Measurements from ENCODE around the gene PLK5. TPM values are rescaled to one million over a fixed set of nuclear protein-coding genes. Genes with fewer than 3 reads are reported as not detected.

Gene PLK5
- total and polyA plus RNA-seq, 2 donors from 2014 or later = not detected

- intact Hi-C loops (cut with DNase I) = no loop called here
- H3K9me3 ChIP-seq (ENCODE audit: control insufficient read depth in 2 of 3, insufficient read depth in 1 of 3, low read length in 3 of 3) = peaks cover 0 to 2% (median 0%) of the 10 kb centered on the region in 3 donors
- no peaks in the 10 kb centered on the region for H3K36me3 ChIP-seq (ENCODE audit: control insufficient read depth in 2 of 3, insufficient read depth in 3 of 3, low read length in 3 of 3)
- no peak overlapping the region for H3K9ac ChIP-seq (ENCODE audit: low read length in 3 of 3)
- FAIRE-seq (no peak), DNase-seq (no peak)
- H3K4me1 ChIP-seq (ENCODE audit: control insufficient read depth in 2 of 3, insufficient read depth in 2 of 3, low read depth in 1 of 3, low read length in 3 of 3) = peaks cover 0 to 4% (median 0%) of the 10 kb centered on the region in 3 donors
- TF ChIP-seq CTCF (IDR thresholded peaks at IDR 0.05; ENCODE audit: borderline replicate concordance, extremely low read depth, insufficient read depth) = no peak
- H3K4me3 ChIP-seq (ENCODE audit: low read length in 3 of 3) = no peak overlapping the region
- peaks cover 9% of the 10 kb centered on the region for H3K27me3 ChIP-seq (ENCODE audit: control insufficient read depth, insufficient read depth, low read length)
- no peak overlapping the region for H3K27ac ChIP-seq (ENCODE audit: low read depth in 2 of 2, low read length in 2 of 2)
Observed at GRCh38 chr19:1524287-1524971, 552 bp downstream of the PLK5 start.

- H3K27ac ChIP-seq (ENCODE audit: low read depth in 2 of 2, low read length in 2 of 2) = no peak overlapping the region
- peaks cover 0 to 4% (median 0%) of the 10 kb centered on the region in 3 donors for H3K4me1 ChIP-seq (ENCODE audit: control insufficient read depth in 2 of 3, insufficient read depth in 2 of 3, low read depth in 1 of 3, low read length in 3 of 3)
- intact Hi-C loops (cut with DNase I) = no loop called here
- H3K27me3 ChIP-seq (ENCODE audit: control insufficient read depth, insufficient read depth, low read length) = peaks cover 9% of the 10 kb centered on the region
- H3K9ac ChIP-seq (ENCODE audit: low read length in 3 of 3) = no peak overlapping the region
- peaks cover 0 to 2% (median 0%) of the 10 kb centered on the region in 3 donors for H3K9me3 ChIP-seq (ENCODE audit: control insufficient read depth in 2 of 3, insufficient read depth in 1 of 3, low read length in 3 of 3)
- H3K36me3 ChIP-seq (ENCODE audit: control insufficient read depth in 2 of 3, insufficient read depth in 3 of 3, low read length in 3 of 3) = no peaks in the 10 kb centered on the region
- H3K4me3 ChIP-seq (ENCODE audit: low read length in 3 of 3) = no peak overlapping the region
- FAIRE-seq = no peak
- DNase-seq = no peak
- TF ChIP-seq CTCF (IDR thresholded peaks at IDR 0.05; ENCODE audit: borderline replicate concordance, extremely low read depth, insufficient read depth) = no peak
Observed at GRCh38 chr19:1524972-1525325, 1.1 kb downstream of the PLK5 start.

- H3K4me1 ChIP-seq (ENCODE audit: control insufficient read depth in 2 of 3, insufficient read depth in 2 of 3, low read depth in 1 of 3, low read length in 3 of 3) = peaks cover 0 to 4% (median 0%) of the 10 kb centered on the region in 3 donors
- intact Hi-C loops (cut with DNase I) = no loop called here
- FAIRE-seq = no peak
- no peak overlapping the region for H3K9ac ChIP-seq (ENCODE audit: low read length in 3 of 3)
- no peak overlapping the region for H3K4me3 ChIP-seq (ENCODE audit: low read length in 3 of 3)
- H3K27ac ChIP-seq (ENCODE audit: low read depth in 2 of 2, low read length in 2 of 2) = no peak overlapping the region
- peaks cover 9% of the 10 kb centered on the region for H3K27me3 ChIP-seq (ENCODE audit: control insufficient read depth, insufficient read depth, low read length)
- TF ChIP-seq CTCF (IDR thresholded peaks at IDR 0.05; ENCODE audit: borderline replicate concordance, extremely low read depth, insufficient read depth) = no peak
- no peak for DNase-seq
- peaks cover 0 to 2% (median 0%) of the 10 kb centered on the region in 3 donors for H3K9me3 ChIP-seq (ENCODE audit: control insufficient read depth in 2 of 3, insufficient read depth in 1 of 3, low read length in 3 of 3)
- H3K36me3 ChIP-seq (ENCODE audit: control insufficient read depth in 2 of 3, insufficient read depth in 3 of 3, low read length in 3 of 3) = no peaks in the 10 kb centered on the region
Observed at GRCh38 chr19:1525343-1525742, 1.5 kb downstream of the PLK5 start.
